Measurements from ENCODE around the gene YTHDF1.

The YTHDF1 gene

DNA sequence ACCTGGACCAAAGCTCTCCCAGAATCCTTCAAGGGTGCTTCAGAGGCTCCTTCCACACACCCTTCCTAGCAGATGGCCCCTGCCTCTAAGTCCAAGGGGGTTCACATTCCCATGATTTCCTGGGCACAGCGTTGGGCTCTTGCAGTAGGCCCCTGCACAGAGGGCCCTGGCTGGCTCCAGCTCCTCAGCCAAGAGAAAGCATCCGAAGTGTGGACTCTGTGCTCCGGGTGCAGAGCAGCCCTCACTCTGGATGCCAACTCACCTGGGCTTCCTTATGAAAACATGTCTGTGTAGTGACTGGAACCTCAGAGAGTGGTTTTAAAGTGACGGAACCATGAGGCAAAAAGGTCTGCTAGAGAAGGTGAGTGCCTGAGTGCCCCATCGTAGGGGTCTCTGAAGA is 11.6 kb downstream of the YTHDF1 start:
- DNase-seq: no peak

- DNase-seq: no peak
Measured at GRCh38 chr20:63202811-63203526, 13.0 kb downstream of the YTHDF1 start.

DNA sequence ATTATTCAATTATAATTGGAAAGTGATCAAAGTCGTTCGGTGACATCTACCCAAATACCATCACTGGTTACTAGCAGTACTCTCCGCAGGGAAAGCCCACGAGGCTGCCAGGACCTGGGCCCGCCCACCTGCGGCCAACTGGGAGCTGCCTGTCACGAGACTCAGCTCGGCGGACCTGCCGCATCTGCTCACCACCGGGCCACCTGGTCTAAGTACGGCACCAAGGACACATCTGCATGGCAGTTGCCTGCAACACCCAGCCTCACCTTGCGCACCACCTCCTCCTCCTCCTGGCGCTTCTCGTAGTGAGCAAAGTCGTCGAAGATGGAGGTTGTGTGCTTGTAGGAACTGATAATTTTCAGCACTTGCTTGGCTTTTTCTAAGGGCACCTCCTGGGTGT is 13.9 kb downstream of the YTHDF1 start:
- no peak for DNase-seq

DNA sequence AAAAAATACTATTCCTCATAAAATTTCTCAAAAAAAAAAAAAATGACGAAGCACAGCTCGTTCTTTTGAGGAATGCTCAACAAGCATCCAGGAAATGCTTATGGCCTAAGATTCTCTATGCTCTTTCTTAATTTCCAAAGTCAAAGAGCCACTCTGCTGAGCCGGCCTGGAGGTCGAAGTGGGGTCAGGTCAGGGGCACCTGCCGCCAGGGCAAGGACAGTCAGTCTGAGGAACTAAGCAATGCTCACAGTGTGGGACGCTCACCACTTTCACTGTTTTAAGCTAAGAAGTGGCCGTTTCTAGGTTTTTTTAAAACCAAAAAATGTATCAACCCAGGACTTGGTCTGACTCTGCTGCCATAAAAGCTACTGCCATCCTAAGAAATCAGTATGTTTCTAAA is 17.3 kb downstream of the YTHDF1 start:
- no peak for DNase-seq

DNA sequence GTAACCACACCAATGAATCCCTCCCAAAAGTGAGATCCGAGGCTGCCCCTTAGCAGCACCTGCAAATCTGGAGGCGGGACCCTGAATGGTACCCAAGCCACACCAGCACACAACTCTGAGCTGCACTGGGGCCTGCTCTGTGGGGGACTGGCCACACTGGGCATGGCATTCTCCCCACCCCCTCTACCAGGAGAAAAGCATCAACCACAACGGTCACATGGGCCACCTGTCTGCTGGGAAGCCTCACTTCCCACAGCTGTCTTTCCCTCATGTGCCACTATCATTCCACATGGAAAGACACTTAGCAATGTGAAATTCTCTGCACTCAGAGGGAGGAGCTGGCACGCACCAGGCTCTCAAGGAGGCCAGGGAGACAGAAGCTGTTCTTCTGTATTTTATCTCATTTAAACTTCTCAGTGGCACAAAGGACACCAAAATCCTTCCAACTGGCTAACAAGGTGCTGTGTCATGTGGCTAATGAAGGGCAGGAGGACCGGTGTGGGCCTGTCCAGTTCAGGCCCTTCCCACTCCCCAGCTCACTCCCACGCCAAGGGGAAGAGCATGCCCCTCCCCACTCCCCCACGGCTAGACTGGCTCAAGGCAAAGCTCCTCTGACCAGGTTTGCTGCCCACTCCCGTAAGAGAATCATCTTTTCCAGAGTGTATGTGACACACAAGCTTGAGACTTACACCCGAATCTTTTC is 19.0 kb downstream of the YTHDF1 start:
- DNase-seq: no peak

- no peak for DNase-seq
Measured at GRCh38 chr20:63194797-63195173, 21.1 kb downstream of the YTHDF1 start.

GRCh38 chr20:63194007-63194796 is 21.7 kb downstream of the YTHDF1 start:
- DNase-seq: no peak

DNA sequence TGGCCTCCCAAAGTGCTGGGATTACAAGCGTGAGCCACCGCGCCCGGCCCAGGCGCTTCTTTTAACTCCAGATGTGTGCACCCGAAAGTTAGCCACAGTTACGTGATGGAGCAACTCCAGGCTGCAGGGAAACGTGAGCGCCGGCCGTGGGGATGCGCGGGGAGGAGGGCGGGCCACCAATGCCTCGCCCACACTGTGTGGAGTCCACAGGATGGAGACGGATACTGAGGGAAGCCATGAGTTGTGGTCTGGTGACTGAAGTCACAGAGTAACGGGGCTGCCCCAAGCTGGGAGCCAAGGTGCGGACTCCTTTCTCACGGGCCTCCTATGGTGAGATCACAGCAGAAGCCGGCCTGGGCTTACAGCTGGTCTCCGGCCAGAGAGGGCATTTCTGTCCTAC is 23.2 kb downstream of the YTHDF1 start:
- DNase-seq: no peak

GRCh38 chr20:63191400-63191799 is 24.5 kb downstream of the YTHDF1 start:
- no peak for DNase-seq

GRCh38 chr20:63190828-63191227 is 25.1 kb downstream of the YTHDF1 start:
- no peak for DNase-seq

DNA sequence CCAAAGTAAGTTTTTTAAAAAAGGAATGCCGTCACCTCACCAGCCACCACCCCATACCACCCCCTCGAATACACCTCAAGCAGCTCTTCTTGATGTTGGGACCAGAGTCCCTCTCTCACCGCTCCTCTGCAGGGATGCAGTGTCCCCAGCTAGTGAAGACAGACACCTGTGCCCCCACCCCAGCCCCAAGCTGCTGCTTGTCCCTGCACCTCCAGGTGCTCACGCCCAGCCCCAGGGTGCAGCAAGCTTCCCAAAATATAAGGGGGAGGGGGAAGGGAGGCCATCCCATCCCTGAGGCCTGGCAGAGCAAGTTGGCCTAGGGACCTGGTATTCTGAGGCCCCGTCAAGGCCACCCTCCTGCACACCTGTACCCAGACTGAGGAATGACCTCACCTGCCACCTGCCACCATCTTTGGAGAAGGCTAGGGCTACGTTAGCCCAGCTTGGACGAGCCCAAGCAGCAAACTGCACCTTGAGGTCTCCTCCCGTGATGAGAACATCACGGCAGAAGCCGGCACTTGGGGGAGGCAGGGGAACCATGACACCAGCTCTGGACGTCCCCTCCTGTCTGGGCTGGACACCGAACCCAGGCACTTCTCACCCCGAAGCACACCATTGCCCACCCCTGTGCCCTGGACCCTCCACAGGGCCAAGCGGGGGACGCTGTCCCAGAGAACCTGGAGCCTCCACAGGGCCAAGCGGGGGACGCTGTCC is 25.9 kb downstream of the YTHDF1 start:
- no peak for DNase-seq

GRCh38 chr20:63189322-63189642 is 26.6 kb downstream of the YTHDF1 start:
- DNase-seq: no peak

- DNase-seq: no peak
Measured at GRCh38 chr20:63188641-63189321, 27.1 kb downstream of the YTHDF1 start.

GRCh38 chr20:63188159-63188442 is 27.8 kb downstream of the YTHDF1 start:
- DNase-seq: no peak

DNA sequence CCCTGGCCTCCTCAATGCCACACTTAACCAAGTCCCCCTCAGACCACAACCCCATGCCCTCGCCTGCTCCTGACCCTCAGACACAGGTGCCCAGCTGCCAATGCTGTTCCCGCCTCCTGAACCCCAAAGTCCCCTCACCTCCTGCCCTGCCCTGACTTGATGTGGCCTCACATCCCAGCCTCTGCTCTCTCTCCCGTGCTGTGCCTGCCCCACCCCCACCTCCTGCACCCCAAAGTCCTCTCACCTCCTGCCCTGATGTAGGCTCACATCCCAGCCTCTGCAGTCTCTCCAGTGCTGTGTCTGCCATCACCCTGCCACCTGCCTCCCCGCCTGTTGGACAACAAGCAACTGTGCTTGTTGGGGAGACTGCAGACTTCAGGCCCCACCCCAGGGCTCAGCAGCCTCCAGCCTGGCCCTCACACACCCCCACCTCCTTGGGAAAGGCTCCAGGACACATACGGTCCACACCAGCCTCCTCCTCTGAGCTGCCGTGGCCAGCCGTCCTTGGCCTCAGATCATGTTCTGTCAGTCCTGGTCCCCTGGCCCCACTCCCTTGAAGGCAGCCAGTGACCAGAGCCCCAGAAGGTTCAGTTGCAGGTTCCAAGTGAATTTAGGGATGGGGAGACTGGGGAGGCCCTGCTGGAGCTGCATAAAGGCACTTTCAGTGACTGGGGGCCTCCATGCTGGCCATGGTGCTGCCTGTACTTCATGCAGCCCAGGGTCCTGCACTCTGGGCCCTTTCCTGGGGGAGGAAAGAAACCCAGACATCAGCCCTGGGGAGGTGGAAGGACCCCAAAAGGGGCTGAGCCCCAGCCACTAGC is 28.4 kb downstream of the YTHDF1 start:
- no peak for DNase-seq

- DNase-seq: peak; percentile 77
Measured at GRCh38 chr20:63186528-63187316, 29.2 kb downstream of the YTHDF1 start.

GRCh38 chr20:63186084-63186483 is 29.8 kb downstream of the YTHDF1 start:
- DNase-seq: no peak

- no peak for DNase-seq
Measured at GRCh38 chr20:63185215-63185796, 30.6 kb downstream of the YTHDF1 start.

- DNase-seq: peak; percentile 89
Measured at GRCh38 chr20:63183422-63184146, 32.3 kb downstream of the YTHDF1 start.

- no peak for DNase-seq
Measured at GRCh38 chr20:63182946-63183415, 33.0 kb downstream of the YTHDF1 start.
